ENCODE measurements around the gene PLA2G4B. TPM values are rescaled to one million over a fixed set of nuclear protein-coding genes. Genes with fewer than 3 reads are reported as not detected.

Gene PLA2G4B
- total and polyA plus RNA-seq, 7 experiments from 2014 or later, result 0.98 to 69.9 (median 33.7) TPM

DNA sequence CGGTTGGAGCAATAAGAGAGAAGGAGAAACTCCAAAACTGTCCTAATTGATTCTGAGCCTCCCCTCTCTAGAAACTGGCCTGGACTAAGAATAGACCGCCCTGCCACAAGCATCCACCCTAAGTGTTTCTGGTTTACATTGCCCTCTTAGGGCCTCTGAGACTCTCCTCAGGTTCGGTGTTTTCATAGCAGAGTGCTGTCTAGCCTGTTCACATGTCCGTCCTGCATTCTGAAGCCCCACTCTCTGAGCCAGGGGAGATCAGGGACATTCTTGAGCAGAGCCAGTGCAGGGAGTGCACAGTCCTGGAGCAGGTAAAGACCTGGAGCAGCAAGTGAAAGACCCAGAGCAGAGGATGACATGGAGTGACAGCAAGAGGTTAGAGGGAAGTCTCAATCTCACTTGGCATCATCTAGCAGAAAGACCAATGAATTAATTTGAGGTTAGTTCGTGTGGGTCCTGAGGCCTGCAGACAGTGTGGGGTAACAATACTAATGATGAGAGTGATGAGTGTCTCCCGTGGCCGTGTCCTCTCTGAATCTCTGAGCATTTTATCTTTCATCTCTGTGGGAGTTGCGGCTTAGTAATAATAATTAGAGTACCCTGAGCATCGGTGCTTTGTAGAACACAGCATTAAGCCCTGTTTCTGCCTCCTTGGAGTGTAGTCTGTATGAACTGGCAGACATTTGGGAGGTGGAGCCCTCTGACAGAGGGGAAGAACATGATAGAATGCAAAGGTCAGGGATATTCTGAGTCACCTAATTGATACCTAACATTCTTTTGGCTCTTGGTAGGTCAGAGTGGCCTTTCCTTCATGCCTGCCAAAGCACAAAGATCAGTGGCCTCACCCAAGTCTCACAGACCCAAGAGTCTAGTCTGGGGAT, 39.8 kb upstream of the PLA2G4B start:
- Histone ChIP-seq H3K27me3 (ENCODE audit: control insufficient read depth in 2 of 2, insufficient read depth in 2 of 2, low read length in 2 of 2) (no peaks in the 10 kb centered on the region), H3K9me3 (ENCODE audit: control insufficient read depth in 2 of 3, low read length in 3 of 3) (no peaks in the 10 kb centered on the region), H3K4me1 (ENCODE audit: control insufficient read depth in 2 of 2, insufficient read depth in 2 of 2, low read length in 2 of 2) (no peaks in the 10 kb centered on the region), H3K36me3 (ENCODE audit: control insufficient read depth in 2 of 3, insufficient read depth in 3 of 3, low read length in 3 of 3) (peaks cover 0 to 23% (median 0%) of the 10 kb centered on the region in 3 experiments), H3K27ac (ENCODE audit: low read depth, low read length) (no peak overlapping the region), H3K4me3 (ENCODE audit: low read length) (no peak overlapping the region)
- H3K4me1 Mint-ChIP-seq, result peaks cover 19 to 33% (median 27%) of the 10 kb centered on the region in 7 donors
- DNase-seq (no peak), ATAC-seq (no peak)
- peak overlapping the region in 1 of 9 donors; percentile 21 for H3K27ac Mint-ChIP-seq
- CTCF ChIA-PET, result no interaction called here
- no peaks in the 10 kb centered on the region for H3K27me3 Mint-ChIP-seq
- no peak overlapping the region for H3K4me3 Mint-ChIP-seq
- no peaks in the 10 kb centered on the region for H3K9me3 Mint-ChIP-seq
- H3K36me3 Mint-ChIP-seq, result peaks cover 0 to 21% (median 9%) of the 10 kb centered on the region in 5 donors
- POLR2A ChIA-PET, result no interaction called here
- intact Hi-C loops (cut with micrococcal nuclease), result no loop called here

DNA sequence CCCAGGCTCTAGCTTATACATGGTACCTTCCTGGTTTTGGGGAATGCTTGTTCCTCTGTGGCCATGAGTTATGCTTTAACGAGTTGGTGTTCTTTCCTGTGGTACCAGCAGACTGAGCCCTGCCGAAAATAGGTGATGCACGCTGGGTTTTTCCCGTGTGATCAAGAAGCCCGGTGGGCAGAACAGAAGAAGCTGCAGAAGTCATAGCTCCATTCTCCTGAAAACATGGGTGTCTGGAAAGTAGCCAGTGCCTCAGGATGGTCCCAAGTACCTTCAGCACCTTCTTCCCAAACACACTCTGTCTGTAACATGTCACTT, 39.2 kb upstream of the PLA2G4B start:
- Mint-ChIP-seq H3K27ac (peak overlapping the region in 1 of 9 donors; percentile 15), H3K27me3 (no peaks in the 10 kb centered on the region), H3K9me3 (no peaks in the 10 kb centered on the region), H3K36me3 (peaks cover 0 to 21% (median 11%) of the 10 kb centered on the region in 5 donors), H3K4me1 (peaks cover 19 to 30% (median 26%) of the 10 kb centered on the region in 7 donors), H3K4me3 (no peak overlapping the region)
- H3K36me3 ChIP-seq (ENCODE audit: control insufficient read depth in 2 of 3, insufficient read depth in 3 of 3, low read length in 3 of 3), result peaks cover 0 to 23% (median 0%) of the 10 kb centered on the region in 3 experiments
- ATAC-seq, result no peak
- intact Hi-C loops (cut with micrococcal nuclease), result no loop called here
- DNase-seq, result no peak
- no peak overlapping the region for H3K27ac ChIP-seq (ENCODE audit: low read depth, low read length)
- H3K9me3 ChIP-seq (ENCODE audit: control insufficient read depth in 2 of 3, low read length in 3 of 3), result no peaks in the 10 kb centered on the region
- ChIA-PET POLR2A (no interaction called here), CTCF (interaction anchor here (1.8 kb wide), 1 partner anchor 11 kb away, joined by 4 read pairs; no protein-coding TSS in a partner anchor)
- no peak overlapping the region for H3K4me3 ChIP-seq (ENCODE audit: low read length)
- no peaks in the 10 kb centered on the region for H3K4me1 ChIP-seq (ENCODE audit: control insufficient read depth in 2 of 2, insufficient read depth in 2 of 2, low read length in 2 of 2)
- no peaks in the 10 kb centered on the region for H3K27me3 ChIP-seq (ENCODE audit: control insufficient read depth in 2 of 2, insufficient read depth in 2 of 2, low read length in 2 of 2)

DNA sequence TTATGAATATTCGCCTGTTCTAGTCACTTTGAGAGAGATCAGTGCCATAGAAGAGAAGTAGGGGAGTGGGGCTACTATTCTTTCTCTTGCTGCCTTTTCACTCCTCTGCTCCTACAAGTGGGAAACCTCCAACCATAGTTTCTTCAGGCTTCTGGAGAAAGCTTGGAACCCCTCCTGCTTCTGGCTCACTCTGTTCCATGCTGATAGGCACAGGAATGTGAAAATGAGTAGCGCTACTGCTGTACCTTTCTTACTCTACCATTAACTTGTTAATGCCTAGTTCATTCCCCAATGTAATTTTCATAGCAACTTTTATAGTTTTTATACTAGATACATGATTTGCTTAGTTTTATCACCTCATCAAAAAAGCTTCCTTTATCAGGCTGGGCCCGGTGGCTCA, 37.5 kb upstream of the PLA2G4B start:
- ATAC-seq (no peak), DNase-seq (no peak)
- Mint-ChIP-seq H3K36me3 (peaks cover 0 to 24% (median 11%) of the 10 kb centered on the region in 5 donors), H3K4me1 (peaks cover 13 to 25% (median 20%) of the 10 kb centered on the region in 7 donors), H3K27me3 (no peaks in the 10 kb centered on the region), H3K4me3 (no peak overlapping the region), H3K9me3 (no peaks in the 10 kb centered on the region), H3K27ac (no peak overlapping the region)
- Histone ChIP-seq H3K4me1 (ENCODE audit: control insufficient read depth in 2 of 2, insufficient read depth in 2 of 2, low read length in 2 of 2) (no peaks in the 10 kb centered on the region), H3K27ac (ENCODE audit: low read depth, low read length) (no peak overlapping the region), H3K9me3 (ENCODE audit: control insufficient read depth in 2 of 3, low read length in 3 of 3) (no peaks in the 10 kb centered on the region), H3K27me3 (ENCODE audit: control insufficient read depth in 2 of 2, insufficient read depth in 2 of 2, low read length in 2 of 2) (no peaks in the 10 kb centered on the region), H3K4me3 (ENCODE audit: low read length) (no peak overlapping the region), H3K36me3 (ENCODE audit: control insufficient read depth in 2 of 3, insufficient read depth in 3 of 3, low read length in 3 of 3) (peaks cover 0 to 23% (median 0%) of the 10 kb centered on the region in 3 experiments)
- intact Hi-C loops (cut with micrococcal nuclease), result no loop called here
- POLR2A ChIA-PET, result interaction anchor here (1.1 to 1.2 kb wide), 2 partner anchors 10 to 26 kb away, joined by 3 read pairs; no protein-coding TSS in a partner anchor
- CTCF ChIA-PET, result interaction anchor here (0.5 to 1.8 kb wide), 2 partner anchors 10 to 182 kb away, joined by 3 to 4 read pairs; no protein-coding TSS in a partner anchor

DNA sequence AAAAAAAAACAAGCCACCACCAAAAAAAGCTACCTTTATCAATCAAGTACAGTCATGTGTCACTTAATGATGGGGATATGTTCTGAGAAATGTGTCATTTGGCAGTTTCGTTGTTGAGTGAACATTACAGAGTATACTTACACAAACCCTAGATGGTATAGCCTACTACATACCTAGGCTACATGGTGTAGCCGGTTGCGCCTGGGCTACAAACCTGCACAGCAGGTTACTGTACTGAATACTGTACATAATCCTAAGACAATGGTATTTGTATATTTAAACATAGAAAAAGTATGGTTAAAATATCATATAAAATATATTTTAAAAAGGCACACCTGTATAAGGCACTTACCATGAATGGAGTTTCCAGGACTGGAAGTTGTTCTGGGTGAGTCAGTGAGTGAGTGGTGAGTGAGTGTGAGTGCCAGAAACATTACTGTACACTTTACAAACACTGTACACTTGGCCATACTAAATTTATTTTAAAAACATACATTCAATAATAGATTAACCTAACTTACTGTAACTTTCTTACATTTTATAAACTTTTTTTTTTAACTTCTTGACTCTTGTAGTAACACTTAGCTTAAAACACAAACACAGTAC, 36.7 kb upstream of the PLA2G4B start:
- Histone ChIP-seq H3K9me3 (ENCODE audit: control insufficient read depth in 2 of 3, low read length in 3 of 3) (no peaks in the 10 kb centered on the region), H3K27me3 (ENCODE audit: control insufficient read depth in 2 of 2, insufficient read depth in 2 of 2, low read length in 2 of 2) (no peaks in the 10 kb centered on the region), H3K4me1 (ENCODE audit: control insufficient read depth in 2 of 2, insufficient read depth in 2 of 2, low read length in 2 of 2) (no peaks in the 10 kb centered on the region), H3K36me3 (ENCODE audit: control insufficient read depth in 2 of 3, insufficient read depth in 3 of 3, low read length in 3 of 3) (peaks cover 0 to 23% (median 0%) of the 10 kb centered on the region in 3 experiments), H3K4me3 (ENCODE audit: low read length) (no peak overlapping the region), H3K27ac (ENCODE audit: low read depth, low read length) (no peak overlapping the region)
- Mint-ChIP-seq H3K4me1 (peaks cover 8 to 21% (median 14%) of the 10 kb centered on the region in 7 donors), H3K9me3 (no peaks in the 10 kb centered on the region), H3K27ac (peak overlapping the region in 1 of 9 donors; percentile 14), H3K4me3 (no peak overlapping the region), H3K36me3 (peaks cover 0 to 24% (median 11%) of the 10 kb centered on the region in 5 donors), H3K27me3 (no peaks in the 10 kb centered on the region)
- CTCF ChIA-PET, result interaction anchor here (0.5 to 2.2 kb wide), 3 partner anchors 25 to 181 kb away, joined by 3 to 5 read pairs (median 4); no protein-coding TSS in a partner anchor
- POLR2A ChIA-PET, result interaction anchor here (1.1 to 1.8 kb wide), 4 partner anchors 10 to 32 kb away, joined by 3 to 6 read pairs (median 4); partner anchors contain the start of gene MAPKBP1
- intact Hi-C loops (cut with micrococcal nuclease), result no loop called here
- DNase-seq, result no peak
- ATAC-seq, result no peak

GRCh38 chr15:41804361-41804760, 34.3 kb upstream of the PLA2G4B start:
- Histone ChIP-seq H3K27ac (ENCODE audit: low read depth, low read length) (no peak overlapping the region), H3K4me1 (ENCODE audit: control insufficient read depth in 2 of 2, insufficient read depth in 2 of 2, low read length in 2 of 2) (no peaks in the 10 kb centered on the region), H3K36me3 (ENCODE audit: control insufficient read depth in 2 of 3, insufficient read depth in 3 of 3, low read length in 3 of 3) (peaks cover 0 to 17% (median 0%) of the 10 kb centered on the region in 3 experiments), H3K4me3 (ENCODE audit: low read length) (no peak overlapping the region), H3K9me3 (ENCODE audit: control insufficient read depth in 2 of 3, low read length in 3 of 3) (no peaks in the 10 kb centered on the region), H3K27me3 (ENCODE audit: control insufficient read depth in 2 of 2, insufficient read depth in 2 of 2, low read length in 2 of 2) (no peaks in the 10 kb centered on the region)
- Mint-ChIP-seq H3K27me3 (no peaks in the 10 kb centered on the region), H3K4me3 (no peak overlapping the region), H3K4me1 (peaks cover 8 to 15% (median 10%) of the 10 kb centered on the region in 7 donors), H3K36me3 (peaks cover 0 to 24% (median 11%) of the 10 kb centered on the region in 5 donors), H3K9me3 (no peaks in the 10 kb centered on the region), H3K27ac (peak overlapping the region in 8 of 9 donors; percentile 75 to 93 (median 86))
- ChIA-PET POLR2A (no interaction called here), CTCF (interaction anchor here (2.2 kb wide), 1 partner anchor 27 kb away, joined by 5 read pairs; no protein-coding TSS in a partner anchor)
- no peak for DNase-seq
- peak; percentile 24 for ATAC-seq
- intact Hi-C loops (cut with micrococcal nuclease), result no loop called here

- Histone ChIP-seq H3K4me1 (ENCODE audit: control insufficient read depth in 2 of 2, insufficient read depth in 2 of 2, low read length in 2 of 2) (no peaks in the 10 kb centered on the region), H3K36me3 (ENCODE audit: control insufficient read depth in 2 of 3, insufficient read depth in 3 of 3, low read length in 3 of 3) (peaks cover 0 to 11% (median 0%) of the 10 kb centered on the region in 3 experiments), H3K4me3 (ENCODE audit: low read length) (no peak overlapping the region), H3K27ac (ENCODE audit: low read depth, low read length) (no peak overlapping the region), H3K27me3 (ENCODE audit: control insufficient read depth in 2 of 2, insufficient read depth in 2 of 2, low read length in 2 of 2) (no peaks in the 10 kb centered on the region), H3K9me3 (ENCODE audit: control insufficient read depth in 2 of 3, low read length in 3 of 3) (no peaks in the 10 kb centered on the region)
- no peak for ATAC-seq
- intact Hi-C loops (cut with micrococcal nuclease), result no loop called here
- Mint-ChIP-seq H3K4me1 (peaks cover 9 to 19% (median 14%) of the 10 kb centered on the region in 7 donors), H3K36me3 (peaks cover 0 to 17% (median 9%) of the 10 kb centered on the region in 5 donors), H3K9me3 (no peaks in the 10 kb centered on the region), H3K4me3 (peak overlapping the region in 6 of 10 donors; percentile 4 to 66 (median 21)), H3K27ac (peak overlapping the region; percentile 75 to 93 (median 86)), H3K27me3 (no peaks in the 10 kb centered on the region)
- CTCF ChIA-PET, result interaction anchor here (1.1 to 1.6 kb wide), 2 partner anchors 28 to 100 kb away, joined by 3 to 4 read pairs; no protein-coding TSS in a partner anchor
- POLR2A ChIA-PET, result interaction anchor here (0.6 kb wide), 1 partner anchor 118 kb away, joined by 3 read pairs; no protein-coding TSS in a partner anchor
- no peak for DNase-seq
Measured at GRCh38 chr15:41804916-41805666, 33.6 kb upstream of the PLA2G4B start.
